Fibroblast of peridontal ligament (primary cell): ENCODE results near the gene IL20RB.

Experiments
- DNase-seq: peaks from one replicate; pipeline ENCODE4 v3.0.0-alpha.2; 2010; ENCODE audit errors: extremely low read depth

IL20RB gene, protein sequence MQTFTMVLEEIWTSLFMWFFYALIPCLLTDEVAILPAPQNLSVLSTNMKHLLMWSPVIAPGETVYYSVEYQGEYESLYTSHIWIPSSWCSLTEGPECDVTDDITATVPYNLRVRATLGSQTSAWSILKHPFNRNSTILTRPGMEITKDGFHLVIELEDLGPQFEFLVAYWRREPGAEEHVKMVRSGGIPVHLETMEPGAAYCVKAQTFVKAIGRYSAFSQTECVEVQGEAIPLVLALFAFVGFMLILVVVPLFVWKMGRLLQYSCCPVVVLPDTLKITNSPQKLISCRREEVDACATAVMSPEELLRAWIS

GRCh38 chr3:136957751-136958288 lies at the start of gene IL20RB:
Gene IL20RB, plus strand, starts transcription at chr3:136957983. Its CDS starts 131 bp downstream, at chr3:136958114.
- peak; percentile 72 for DNase-seq

- DNase-seq: no peak
These were observed 49.5 kb upstream of the IL20RB start for GRCh38 chr3:136908297-136908696.

- DNase-seq: no peak
These were observed 48.6 kb upstream of the IL20RB start for GRCh38 chr3:136909187-136909586.

DNA sequence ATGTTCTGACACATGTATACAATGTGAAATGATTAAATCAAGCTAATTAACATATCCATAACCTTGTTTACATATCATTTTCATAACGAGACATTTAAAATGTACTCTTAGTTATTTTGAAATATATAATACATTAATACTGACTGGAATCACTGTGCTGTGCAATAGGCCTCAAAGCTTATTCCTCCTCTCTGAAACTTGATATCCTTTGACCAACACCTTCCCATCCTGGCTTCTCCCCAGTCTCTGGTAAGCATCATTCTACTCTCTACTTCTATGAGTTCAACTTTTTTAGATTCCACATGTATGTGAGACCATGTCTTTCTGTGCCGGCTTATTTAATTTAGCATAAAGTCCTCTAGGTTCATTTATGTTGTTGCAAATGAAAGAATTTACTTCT lies 47.1 kb upstream of the IL20RB start:
- DNase-seq: no peak

DNA sequence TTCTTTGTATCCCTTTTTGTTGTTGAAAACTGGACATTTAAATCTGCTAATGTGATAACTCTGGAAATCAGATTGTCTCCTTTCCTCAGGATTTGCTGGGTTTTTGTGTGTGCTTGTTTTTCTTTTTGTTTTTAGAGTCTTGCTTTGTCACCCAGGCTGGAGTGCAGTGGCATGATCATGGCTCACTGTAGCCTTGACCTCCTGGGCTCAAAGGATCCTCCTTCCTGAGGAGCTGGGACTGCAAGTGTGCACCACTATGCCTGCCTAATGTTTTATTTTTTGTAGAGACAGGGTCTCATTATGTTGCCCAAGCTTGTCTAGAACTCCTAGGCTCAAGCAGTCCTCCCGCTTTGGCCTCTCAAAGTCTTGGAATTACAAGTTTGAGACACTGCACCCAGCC lies 44.6 kb upstream of the IL20RB start:
- DNase-seq: no peak

DNA sequence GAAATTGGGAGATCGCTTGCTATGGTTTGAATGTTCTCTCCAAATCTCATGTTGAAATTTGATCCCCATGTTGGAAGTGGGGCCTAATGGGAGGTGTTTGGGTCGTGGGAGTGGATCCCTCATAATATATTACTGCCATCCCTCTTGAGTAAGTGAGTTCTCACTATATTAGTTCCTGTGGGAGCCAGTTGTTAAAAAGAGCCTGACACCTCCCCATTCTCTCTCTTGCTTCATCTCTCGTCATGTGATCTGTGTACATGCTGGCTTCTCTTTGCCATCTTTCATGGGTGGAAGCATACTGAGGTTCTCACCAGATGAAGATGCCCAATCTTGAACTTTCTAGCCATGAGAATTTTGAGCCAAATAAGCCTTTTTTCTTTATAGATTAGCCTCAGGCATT lies 43.0 kb upstream of the IL20RB start:
- no peak for DNase-seq

DNA sequence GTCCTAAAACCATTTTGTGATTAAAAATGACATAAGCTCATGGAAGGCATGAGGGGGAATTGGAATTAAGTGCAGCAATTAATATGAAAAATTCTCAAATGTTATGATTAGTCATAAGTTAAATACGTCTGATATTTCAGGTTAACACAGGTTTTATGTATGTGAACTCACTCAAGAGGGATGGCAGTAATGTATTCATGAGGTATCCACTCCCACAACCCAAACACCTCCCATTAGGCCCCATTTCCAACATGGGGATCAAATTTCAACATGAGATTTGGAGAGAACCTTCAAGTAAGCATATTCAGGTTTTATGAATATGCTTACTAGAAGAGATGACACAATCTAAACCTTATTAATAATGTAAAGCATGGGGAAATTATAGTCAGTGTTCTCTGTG lies 41.6 kb upstream of the IL20RB start:
- DNase-seq: no peak

DNA sequence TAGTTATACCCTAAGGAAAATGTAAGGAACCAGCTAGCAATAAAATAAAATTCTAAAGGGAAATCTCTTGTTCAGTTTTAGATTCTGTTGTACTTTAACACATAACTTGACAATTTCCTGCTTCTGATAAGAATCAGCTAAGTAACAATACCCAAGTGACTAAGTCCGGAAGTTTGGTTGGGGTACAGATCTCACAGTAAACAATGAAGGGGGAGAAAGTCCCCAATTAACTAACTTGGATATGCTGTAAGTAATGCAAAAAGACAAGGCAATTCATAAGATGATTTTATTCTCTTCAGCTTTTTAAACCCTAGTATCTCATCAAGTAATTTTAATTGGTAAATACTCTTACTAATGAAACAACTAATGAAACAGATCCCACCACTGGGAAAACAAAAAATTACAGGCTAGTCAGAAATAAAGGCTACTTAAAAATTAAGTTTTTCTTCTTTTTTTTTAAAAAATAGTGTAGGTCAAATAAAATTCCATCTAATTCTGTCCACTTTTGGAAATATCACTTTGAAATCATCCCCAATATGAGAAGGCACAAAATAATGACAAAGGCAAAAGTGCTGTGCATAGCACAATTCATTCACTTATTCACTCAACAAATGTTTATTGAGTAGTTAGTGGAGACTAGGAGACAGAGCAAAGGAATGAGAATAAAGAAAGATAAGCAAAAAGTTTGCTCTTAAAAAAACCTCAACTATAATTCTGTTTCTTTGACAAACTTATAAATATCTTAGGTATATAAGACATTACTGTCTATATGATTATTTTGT lies 37.8 kb upstream of the IL20RB start:
- no peak for DNase-seq

DNA sequence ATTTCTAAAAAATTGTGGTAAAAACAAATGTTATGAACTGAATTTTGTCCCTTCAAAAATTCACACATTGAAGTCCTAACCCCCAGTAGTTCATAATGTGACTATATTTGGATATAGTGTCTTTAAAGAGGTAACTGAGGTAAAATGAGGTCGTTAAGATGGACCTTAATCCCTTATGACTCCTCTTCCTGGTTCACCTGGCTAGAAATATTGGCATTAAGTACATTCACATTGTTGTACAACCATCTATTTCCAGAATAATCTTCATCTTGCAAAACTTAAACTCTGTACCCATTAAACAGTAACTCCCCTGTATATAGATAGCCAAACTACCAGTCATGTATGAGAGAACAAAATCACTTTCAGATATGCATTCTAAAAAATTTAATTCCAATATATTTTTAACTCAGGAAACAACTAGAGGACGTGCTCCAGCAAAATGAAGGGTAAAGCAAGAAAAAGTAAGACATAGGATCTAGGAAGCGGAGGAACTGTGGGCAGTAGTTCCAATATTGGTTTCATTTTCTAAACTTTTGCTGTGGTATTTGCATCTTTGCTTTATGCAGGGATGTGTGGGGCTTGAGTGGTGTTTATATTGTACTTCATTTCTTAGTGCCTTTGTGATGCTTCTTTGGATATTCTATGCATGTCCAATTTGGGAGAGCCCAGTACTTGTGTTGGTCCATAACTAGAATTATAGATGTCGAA lies 36.7 kb upstream of the IL20RB start:
- no peak for DNase-seq

DNA sequence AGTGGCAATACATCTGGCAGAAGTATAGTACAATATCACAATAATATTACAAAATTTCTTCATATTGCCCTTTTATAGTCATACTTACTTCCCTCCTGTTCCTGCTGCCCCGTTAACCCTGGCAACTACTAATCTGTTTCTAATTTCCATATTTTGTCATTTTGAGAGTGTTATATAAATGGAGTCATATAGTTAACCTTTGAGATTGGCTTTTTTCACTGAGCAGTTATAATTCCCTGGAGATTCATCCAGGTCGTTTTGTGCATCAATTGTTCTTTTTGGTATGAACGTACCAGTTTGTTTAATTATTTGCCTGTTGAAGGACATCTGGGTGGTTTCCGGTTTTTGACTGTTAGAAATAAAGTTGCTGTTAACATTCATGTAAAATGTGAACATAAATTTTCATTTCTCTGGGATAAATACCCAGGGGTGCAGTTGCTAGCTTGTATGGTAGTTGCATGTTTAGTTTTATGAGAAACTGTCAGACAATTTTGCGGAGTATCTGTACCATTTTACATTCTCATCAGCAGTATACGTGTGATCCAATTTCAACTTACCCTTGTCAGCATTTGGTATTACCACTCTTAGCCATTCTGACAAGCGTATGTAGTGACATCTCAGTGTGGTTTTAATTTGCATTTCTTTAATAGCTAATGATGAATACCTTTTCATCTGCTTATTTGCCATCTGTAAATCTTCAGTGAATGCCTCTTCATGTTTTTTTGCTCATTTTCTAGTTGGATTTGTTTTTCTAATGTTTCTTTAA lies 32.2 kb upstream of the IL20RB start:
- DNase-seq: peak; percentile 23

DNA sequence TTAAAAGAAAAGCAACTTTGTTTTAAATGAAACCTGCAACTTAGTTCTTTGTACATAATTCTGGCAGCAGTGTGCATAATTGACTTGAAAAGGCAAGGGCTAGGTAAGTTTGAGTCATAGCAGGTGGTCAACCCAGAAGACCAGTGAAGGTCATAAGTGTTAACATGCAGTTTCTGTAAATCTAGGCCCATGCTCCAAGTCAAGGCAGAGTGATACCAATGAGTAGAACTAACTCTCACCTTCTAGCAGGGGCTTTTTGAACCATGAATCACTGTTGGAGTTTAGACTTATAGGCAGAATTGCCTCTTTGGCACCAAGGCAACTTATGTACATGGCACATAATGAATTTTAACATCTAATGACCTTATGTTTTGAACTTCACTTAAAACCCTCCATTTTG lies 29.5 kb upstream of the IL20RB start:
- DNase-seq: no peak

DNA sequence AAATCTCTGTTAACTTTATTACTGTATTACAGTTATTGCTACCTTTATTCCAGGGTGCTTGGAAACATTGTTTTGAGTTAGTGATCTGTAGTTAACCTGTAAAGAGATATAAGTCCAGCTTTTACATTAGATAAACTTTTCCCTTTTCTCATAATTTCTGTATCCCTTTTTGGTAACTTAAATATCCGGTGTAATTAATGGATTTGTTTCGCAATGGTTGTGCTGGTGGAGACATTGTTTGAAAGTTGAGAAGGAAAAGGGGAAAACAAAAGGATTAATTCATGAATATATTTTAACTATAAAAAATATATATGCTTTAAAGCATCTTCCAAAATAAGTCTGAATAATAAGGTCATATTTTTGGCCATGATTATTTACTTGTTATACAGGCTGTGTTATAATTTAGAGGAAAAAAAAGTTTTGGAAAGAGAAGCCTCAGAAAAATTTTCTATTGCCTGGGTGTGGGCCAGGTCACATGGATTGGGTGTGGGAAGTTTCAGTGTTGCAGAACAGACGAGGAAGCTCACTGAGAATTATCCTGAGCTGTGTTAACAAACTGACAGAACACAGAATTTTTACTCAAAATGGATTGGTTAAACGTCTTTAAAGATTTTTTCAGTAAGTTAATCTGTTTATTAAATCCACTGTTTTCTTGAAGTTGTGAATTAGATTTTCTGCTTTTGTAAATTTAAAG lies 27.7 kb upstream of the IL20RB start:
- peak; percentile 66 for DNase-seq

DNA sequence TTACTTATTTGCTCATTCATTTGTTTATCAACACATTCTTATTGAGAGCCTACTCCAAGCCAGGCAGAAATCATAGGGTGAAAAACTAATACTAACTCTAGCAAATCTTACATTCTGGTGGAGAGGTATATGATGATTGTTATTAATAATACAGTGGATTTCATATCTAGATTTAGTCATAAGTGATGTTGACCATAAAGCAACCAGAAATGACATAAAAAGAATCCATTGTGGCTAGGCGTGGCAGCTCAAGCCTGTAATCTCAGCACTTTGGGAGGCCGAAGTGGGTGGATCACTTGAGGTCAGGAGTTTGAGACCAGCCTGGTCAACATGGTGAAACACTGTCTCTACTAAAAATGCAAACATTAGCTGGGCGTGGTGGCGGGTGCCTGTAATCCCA lies 26.2 kb upstream of the IL20RB start:
- DNase-seq: no peak

GRCh38 chr3:136932523-136932922 lies 25.3 kb upstream of the IL20RB start:
- peak; percentile 18 for DNase-seq

DNA sequence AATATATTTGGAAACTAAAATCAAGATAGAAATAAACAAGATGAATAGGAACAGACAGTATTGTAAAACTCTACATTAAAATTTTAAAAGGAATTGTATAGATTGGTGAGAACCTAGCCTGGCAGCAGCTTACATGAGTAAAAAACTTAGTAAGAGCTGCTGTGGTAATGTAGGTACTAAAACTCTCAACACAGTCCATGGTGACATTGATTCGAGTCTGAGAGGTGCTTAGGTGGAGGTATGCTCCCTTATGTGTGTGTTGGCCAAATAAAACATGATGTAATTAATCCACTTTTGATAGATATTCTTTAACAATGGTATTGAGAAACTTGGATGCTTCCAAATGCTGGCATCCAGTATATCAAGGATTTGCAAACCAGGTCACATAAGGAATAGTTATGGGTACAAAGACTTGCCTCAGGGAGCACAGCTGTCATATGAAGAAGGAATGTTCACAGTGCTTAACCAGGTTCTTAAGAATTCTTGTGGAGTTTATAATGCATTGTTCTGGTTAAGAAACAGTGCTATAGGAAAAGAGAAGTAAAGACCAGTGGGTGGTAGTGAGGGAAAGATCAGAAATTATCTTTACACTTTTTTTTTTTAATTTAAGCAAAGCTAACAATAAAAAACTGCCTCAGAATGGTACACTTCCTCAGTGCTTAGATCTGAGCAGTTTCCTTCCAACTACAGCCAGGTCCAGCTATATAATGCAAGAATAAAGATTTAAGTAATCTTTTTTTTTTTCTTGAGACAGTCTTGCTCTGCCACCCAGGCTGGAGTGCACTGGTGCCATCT lies 24.6 kb upstream of the IL20RB start:
- DNase-seq: no peak

DNA sequence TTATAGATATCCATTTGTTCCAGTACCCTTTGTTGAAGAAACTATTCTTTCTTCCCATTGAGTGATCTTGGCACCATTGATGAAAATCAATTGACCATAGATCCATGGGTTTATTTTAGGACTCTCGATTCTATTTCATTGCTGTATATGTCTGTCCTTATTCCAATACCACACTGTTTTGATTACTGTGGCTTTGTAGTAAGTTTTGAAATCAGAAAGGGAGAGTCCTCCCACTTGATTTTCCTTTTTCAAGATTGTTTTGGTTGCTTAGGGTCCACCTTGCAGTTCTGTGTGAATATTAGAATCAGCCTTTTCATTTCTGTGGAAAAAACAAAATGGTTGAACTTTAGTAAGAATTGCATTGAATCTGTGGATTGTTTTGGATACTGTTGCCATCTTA lies 20.6 kb upstream of the IL20RB start:
- DNase-seq: no peak

DNA sequence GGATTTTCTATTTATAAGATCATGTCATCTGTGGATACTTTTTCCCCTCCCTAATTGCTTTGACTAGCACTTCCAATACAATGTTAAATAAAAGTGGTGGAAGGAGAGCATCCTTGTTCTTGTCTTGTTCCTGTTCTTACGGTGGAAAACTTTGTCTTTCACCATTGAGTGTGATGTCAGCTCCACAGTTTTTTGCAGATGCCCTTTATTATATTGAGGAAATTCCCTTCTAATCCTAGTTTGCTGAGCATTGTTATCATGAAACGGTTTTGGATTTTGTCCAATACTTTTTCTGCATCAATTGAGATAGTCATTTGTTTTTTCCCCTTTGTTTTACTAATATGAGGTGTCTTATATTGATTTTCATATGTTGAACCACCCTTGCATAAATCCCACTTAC lies 19.9 kb upstream of the IL20RB start:
- no peak for DNase-seq

GRCh38 chr3:136938334-136938733 lies 19.4 kb upstream of the IL20RB start:
- peak; percentile 49 for DNase-seq

DNA sequence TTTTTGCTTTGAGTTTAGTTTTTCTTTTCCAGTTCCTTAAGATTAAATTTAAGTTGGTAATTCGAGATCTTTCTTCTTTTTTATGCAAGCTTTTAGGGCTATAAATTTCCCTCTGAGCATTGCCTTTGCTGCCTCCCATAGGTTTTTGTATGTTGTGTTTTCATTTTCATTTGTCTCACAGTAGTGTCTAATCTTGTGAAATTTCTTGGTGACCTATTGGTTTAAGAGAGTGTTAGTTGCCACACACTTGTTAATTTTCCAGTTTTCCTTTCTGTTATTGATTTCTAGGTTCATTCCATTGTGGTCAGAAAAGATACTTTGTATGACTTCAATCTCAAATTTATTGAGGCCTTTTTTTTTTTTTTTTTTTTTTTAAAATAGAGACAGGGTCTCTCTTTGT lies 18.3 kb upstream of the IL20RB start:
- DNase-seq: no peak

GRCh38 chr3:136942803-136943202 lies 15.0 kb upstream of the IL20RB start:
- no peak for DNase-seq
